DND-41 (cell line): ENCODE measurements around the gene IFNK.
"Not testable (repeated sequence)": the region's sequence is repeated elsewhere in the genome, so short reads cannot be mapped to it uniquely, and the experiment has no call there.

Source experiments
- ATAC-seq: fragments of 200-7000 bp; cut with Tn5 transposase; 3 replicates; pipeline ENCODE4 v1.9.1; 2021; ENCODE audit warnings: low read depth; ENCODE audit not compliant: insufficient read depth
- DNase-seq: peaks from one replicate; pipeline ENCODE4 v3.0.0-alpha.2; 2020
- H2AFZ ChIP-seq: 2 replicates; pipeline ENCODE4 v1.6.0; 2012; ENCODE audit warnings: low read depth, low read length
- H3K27ac ChIP-seq: 2 replicates; pipeline ENCODE4 v1.5.1; 2012; ENCODE audit warnings: low read length, inconsistent platforms
- H3K27me3 ChIP-seq: fragments of 200-600 bp; sonication (generic); 2 replicates; pipeline ENCODE4 v1.6.0; 2012; ENCODE audit warnings: low read length, mild to moderate bottlenecking, inconsistent platforms; ENCODE audit not compliant: insufficient read depth, poor library complexity
- H3K36me3 ChIP-seq: 2 replicates; pipeline ENCODE4 v1.5.1; 2012; ENCODE audit warnings: low read length, inconsistent platforms; ENCODE audit not compliant: insufficient read depth
- H3K4me1 ChIP-seq: 2 replicates; pipeline ENCODE4 v1.5.1; 2012; ENCODE audit warnings: mild to moderate bottlenecking, low read length; ENCODE audit not compliant: insufficient read depth
- H3K4me2 ChIP-seq: 2 replicates; pipeline ENCODE4 v1.6.0; 2012; ENCODE audit warnings: mild to moderate bottlenecking, moderate library complexity, low read length, inconsistent platforms; ENCODE audit not compliant: insufficient read depth
- H3K4me3 ChIP-seq, 2 experiments: fragments of 200-600 bp in 1 of 2; shearing (Covaris generic) in 1 of 2; 2 replicates each; pipeline ENCODE4 v1.5.1; 2012 to 2016; ENCODE audit warnings: inconsistent platforms in 2 of 2, low read length in 2 of 2, mild to moderate bottlenecking in 2 of 2, low read depth in 1 of 2, moderate library complexity in 1 of 2
- H3K79me2 ChIP-seq: 2 replicates; pipeline ENCODE4 v1.6.0; 2012; ENCODE audit warnings: low read length, inconsistent platforms; ENCODE audit not compliant: insufficient read depth
- H3K9ac ChIP-seq: 2 replicates; pipeline ENCODE4 v1.6.0; 2012; ENCODE audit warnings: low read depth, mild to moderate bottlenecking, inconsistent platforms, low read length, moderate library complexity
- H3K9me3 ChIP-seq: 2 replicates; pipeline ENCODE4 v1.5.1; 2012; ENCODE audit warnings: low read length, moderate library complexity, mild to moderate bottlenecking, inconsistent platforms; ENCODE audit not compliant: insufficient read depth, severe bottlenecking
- H4K20me1 ChIP-seq: 2 replicates; pipeline ENCODE4 v1.6.0; 2012; ENCODE audit warnings: low read length; ENCODE audit not compliant: insufficient read depth
- EZH2 ChIP-seq: IDR thresholded peaks from 3 replicates; pipeline ENCODE4 v1.6.1; 2012; ENCODE audit warnings: borderline replicate concordance, low read depth, mild to moderate bottlenecking, moderate library complexity, low read length, inconsistent platforms; ENCODE audit not compliant: severe bottlenecking
- TF ChIP-seq, protein P1 (sequence below): IDR thresholded peaks from 2 replicates; pipeline ENCODE4 v1.5.1; 2012; ENCODE audit warnings: borderline replicate concordance, low read length, moderate library complexity, mild to moderate bottlenecking; ENCODE audit not compliant: poor library complexity, severe bottlenecking; ENCODE audit errors: extremely low read depth

Gene IFNK

GRCh38 chr9:27496135-27496504 is 28.0 kb upstream of the IFNK start:
- TF ChIP-seq EZH2 = no peak
- TF ChIP-seq, protein P1, sequence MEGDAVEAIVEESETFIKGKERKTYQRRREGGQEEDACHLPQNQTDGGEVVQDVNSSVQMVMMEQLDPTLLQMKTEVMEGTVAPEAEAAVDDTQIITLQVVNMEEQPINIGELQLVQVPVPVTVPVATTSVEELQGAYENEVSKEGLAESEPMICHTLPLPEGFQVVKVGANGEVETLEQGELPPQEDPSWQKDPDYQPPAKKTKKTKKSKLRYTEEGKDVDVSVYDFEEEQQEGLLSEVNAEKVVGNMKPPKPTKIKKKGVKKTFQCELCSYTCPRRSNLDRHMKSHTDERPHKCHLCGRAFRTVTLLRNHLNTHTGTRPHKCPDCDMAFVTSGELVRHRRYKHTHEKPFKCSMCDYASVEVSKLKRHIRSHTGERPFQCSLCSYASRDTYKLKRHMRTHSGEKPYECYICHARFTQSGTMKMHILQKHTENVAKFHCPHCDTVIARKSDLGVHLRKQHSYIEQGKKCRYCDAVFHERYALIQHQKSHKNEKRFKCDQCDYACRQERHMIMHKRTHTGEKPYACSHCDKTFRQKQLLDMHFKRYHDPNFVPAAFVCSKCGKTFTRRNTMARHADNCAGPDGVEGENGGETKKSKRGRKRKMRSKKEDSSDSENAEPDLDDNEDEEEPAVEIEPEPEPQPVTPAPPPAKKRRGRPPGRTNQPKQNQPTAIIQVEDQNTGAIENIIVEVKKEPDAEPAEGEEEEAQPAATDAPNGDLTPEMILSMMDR = no peak
- Histone ChIP-seq H3K4me1 (no peaks in the 10 kb centered on the region), H3K27ac (no peak overlapping the region), H3K9me3 (no peaks in the 10 kb centered on the region), H3K27me3 (no peaks in the 10 kb centered on the region), H3K36me3 (no peaks in the 10 kb centered on the region), H3K79me2 (no peaks in the 10 kb centered on the region), H3K9ac (no peak overlapping the region), H4K20me1 (no peaks in the 10 kb centered on the region), H2AFZ (no peak overlapping the region), H3K4me3 (no peak overlapping the region), H3K4me2 (no peak overlapping the region)
- ATAC-seq (no peak), DNase-seq (no peak)

DNA sequence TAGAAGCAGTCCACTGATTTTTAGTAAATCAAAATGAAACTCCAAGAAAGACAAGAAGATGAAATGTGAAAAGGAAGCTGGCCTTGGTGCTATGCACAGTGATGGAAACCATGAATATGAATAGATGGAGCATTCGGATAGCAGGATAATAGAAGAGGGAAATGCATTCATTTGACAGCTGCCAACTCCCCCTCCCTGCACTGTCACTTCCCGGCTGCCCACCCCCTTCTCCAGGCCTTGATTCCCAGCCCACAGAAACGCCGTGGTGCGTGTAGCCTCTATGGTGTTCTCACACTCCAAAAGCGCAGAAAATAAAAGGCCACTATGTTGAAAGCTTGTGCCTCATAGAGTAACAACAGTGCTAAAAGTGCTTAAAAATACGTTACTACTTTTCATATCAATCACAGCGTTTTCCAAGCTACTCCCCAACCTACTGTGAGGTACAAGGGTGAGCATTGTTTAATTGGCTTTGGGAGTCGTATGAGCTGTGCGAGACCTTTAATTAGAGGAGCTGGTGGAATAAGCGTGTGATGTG is 26.1 kb upstream of the IFNK start:
- Histone ChIP-seq H3K27ac (no peak overlapping the region), H3K4me2 (no peak overlapping the region), H3K9ac (no peak overlapping the region), H3K79me2 (no peaks in the 10 kb centered on the region), H4K20me1 (no peaks in the 10 kb centered on the region), H3K4me3 (no peak overlapping the region), H3K27me3 (no peaks in the 10 kb centered on the region), H3K9me3 (no peaks in the 10 kb centered on the region), H3K4me1 (no peaks in the 10 kb centered on the region), H3K36me3 (no peaks in the 10 kb centered on the region), H2AFZ (no peak overlapping the region)
- DNase-seq = no peak
- TF ChIP-seq, protein P1 = no peak
- TF ChIP-seq EZH2 = no peak
- no peak for ATAC-seq

DNA sequence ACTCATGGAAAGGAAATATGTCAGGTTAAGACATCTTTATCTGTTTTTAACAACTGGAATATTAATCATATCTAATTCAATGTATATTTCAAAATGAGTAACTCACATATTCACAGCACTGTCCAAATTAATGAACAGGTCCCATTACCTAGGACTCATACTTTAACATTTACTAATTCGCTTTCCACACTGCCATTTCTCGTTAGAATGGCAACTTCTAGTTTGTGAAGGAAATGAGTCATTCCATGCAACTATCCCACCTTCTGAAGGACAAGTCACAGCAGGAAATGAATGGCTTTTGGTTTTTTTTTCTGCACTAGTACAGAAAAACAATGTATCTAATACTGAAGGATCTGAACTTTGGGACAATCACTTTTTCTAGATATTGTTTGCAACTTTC is 24.6 kb upstream of the IFNK start:
- no peak for ATAC-seq
- H2AFZ ChIP-seq = no peak overlapping the region
- no peaks in the 10 kb centered on the region for H3K27me3 ChIP-seq
- H3K79me2 ChIP-seq = no peaks in the 10 kb centered on the region
- H3K9ac ChIP-seq = no peak overlapping the region
- H3K4me1 ChIP-seq = no peaks in the 10 kb centered on the region
- no peaks in the 10 kb centered on the region for H3K36me3 ChIP-seq
- no peaks in the 10 kb centered on the region for H4K20me1 ChIP-seq
- H3K4me3 ChIP-seq = no peak overlapping the region
- no peak overlapping the region for H3K4me2 ChIP-seq
- TF ChIP-seq, protein P1 = no peak
- TF ChIP-seq EZH2 = no peak
- no peaks in the 10 kb centered on the region for H3K9me3 ChIP-seq
- no peak for DNase-seq
- no peak overlapping the region for H3K27ac ChIP-seq

GRCh38 chr9:27500902-27501301 is 23.2 kb upstream of the IFNK start:
- H3K9ac ChIP-seq, H3K27me3 ChIP-seq, H3K4me1 ChIP-seq, H3K4me2 ChIP-seq, H3K79me2 ChIP-seq, H3K4me3 ChIP-seq, H3K9me3 ChIP-seq, DNase-seq, ATAC-seq, H3K27ac ChIP-seq, H4K20me1 ChIP-seq, H3K36me3 ChIP-seq, H2AFZ ChIP-seq: not testable (repeated sequence)
